ENCODE results near the gene HOXB8.

DNA sequence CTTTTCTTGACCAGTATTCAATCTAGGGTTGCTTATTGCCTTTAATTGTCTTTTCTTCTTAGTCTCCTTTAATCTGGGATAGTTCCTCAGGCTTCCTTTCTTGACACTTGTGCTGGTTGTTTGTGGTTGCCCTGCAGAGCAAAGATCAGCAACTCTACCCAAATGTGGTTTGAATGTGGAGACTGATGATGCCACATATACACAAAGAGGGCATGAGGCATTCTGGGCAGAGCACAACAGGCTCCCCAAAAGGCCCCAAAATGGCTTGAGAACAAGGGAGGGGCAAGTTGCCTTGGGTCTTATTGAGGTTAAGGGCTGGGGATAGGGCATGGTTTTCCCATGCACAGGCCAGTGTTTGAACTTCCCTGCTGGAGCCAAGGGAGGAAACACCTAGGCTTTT, 40.8 kb upstream of the HOXB8 start:
- TF ChIP-seq ZBTB20 (CRISPR knock-in tag; IDR thresholded peaks at IDR 0.05; ENCODE audit: borderline replicate concordance, low read depth) (no peak), CEBPB (IDR thresholded peaks at IDR 0.05; ENCODE audit: borderline replicate concordance, low read depth, low read length) (no peak), NR2F1 (CRISPR knock-in tag; IDR thresholded peaks at IDR 0.05) (no peak), POLR2AphosphoS5 (IDR thresholded peaks at IDR 0.05; ENCODE audit: low read depth, low read length) (no peak), EZH2 (conservative IDR thresholded peaks at IDR 0.05; ENCODE audit: low read depth, low read length) (no peak), SETDB1 (CRISPR knock-in tag; IDR thresholded peaks at IDR 0.05; ENCODE audit: borderline replicate concordance) (no peak)
- TF ChIP-seq, protein P1, sequence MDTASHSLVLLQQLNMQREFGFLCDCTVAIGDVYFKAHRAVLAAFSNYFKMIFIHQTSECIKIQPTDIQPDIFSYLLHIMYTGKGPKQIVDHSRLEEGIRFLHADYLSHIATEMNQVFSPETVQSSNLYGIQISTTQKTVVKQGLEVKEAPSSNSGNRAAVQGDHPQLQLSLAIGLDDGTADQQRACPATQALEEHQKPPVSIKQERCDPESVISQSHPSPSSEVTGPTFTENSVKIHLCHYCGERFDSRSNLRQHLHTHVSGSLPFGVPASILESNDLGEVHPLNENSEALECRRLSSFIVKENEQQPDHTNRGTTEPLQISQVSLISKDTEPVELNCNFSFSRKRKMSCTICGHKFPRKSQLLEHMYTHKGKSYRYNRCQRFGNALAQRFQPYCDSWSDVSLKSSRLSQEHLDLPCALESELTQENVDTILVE (CRISPR knock-in tag; IDR thresholded peaks at IDR 0.05) = no peak

Measured in HepG2 (cell line).